GM19455 (cell line): ENCODE measurements around the gene OR5AU1.

Experiments
- ATAC-seq: cut with Tn5 transposase; IDR thresholded peaks from one replicate; pipeline ENCODE4 v1.9.1; 2021; ENCODE audit not compliant: unreplicated experiment

The OR5AU1 gene

DNA sequence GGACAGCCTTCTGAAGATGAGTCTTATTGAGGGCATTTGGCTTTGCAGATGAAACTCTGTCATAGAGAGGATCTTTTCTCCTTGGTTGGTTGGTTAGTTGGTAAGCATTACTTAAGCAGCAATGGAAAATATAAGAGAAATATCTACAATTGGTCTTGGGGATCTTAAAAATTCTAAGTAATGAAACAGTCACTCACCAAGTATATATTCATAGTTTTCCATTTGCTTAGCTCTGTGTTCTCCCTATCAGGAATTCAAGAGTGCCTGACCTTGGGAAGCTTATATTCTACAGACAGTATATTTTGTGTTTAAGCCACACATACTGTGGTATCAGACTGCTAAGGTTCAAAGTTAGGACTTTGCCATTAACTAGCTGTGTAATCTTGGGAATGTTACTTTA, at the start of gene OR5AU1:
Gene OR5AU1, minus strand, starts transcription at position 101 of the 400 bp plus-strand sequence. CDS start 191 bp downstream, outside the sequence.
- no peak for ATAC-seq

DNA sequence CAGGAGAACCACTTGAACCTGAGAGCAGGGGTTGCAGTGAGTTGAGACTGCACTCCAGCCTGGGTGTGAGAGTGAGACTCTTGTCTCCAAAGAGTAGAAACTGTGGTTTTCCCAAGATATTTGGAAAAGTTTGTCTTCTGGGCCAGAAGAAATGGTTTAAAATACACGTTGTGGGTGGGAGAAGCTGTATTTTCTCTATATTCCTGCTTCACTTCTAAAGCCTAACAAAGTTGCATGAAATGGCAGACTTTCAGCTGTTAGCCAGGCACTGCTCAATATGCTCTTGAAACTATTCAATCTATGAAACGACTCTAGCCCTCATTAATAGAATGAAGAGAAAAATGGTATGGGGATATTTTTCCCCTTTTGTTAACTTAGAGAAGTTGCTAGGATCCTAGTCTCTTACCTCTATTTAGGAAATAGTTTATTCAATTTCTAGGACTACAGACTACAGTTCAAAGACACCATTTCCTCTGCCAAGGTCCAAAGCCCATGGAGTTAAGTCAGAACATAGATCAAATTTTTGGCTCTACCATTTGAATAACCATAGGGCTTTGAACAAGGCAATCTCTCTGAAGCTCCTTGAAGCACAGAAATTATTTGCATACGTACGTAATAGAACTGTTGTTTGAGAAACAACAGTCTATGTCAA, 49.3 kb upstream of the OR5AU1 start:
- ATAC-seq: no peak

DNA sequence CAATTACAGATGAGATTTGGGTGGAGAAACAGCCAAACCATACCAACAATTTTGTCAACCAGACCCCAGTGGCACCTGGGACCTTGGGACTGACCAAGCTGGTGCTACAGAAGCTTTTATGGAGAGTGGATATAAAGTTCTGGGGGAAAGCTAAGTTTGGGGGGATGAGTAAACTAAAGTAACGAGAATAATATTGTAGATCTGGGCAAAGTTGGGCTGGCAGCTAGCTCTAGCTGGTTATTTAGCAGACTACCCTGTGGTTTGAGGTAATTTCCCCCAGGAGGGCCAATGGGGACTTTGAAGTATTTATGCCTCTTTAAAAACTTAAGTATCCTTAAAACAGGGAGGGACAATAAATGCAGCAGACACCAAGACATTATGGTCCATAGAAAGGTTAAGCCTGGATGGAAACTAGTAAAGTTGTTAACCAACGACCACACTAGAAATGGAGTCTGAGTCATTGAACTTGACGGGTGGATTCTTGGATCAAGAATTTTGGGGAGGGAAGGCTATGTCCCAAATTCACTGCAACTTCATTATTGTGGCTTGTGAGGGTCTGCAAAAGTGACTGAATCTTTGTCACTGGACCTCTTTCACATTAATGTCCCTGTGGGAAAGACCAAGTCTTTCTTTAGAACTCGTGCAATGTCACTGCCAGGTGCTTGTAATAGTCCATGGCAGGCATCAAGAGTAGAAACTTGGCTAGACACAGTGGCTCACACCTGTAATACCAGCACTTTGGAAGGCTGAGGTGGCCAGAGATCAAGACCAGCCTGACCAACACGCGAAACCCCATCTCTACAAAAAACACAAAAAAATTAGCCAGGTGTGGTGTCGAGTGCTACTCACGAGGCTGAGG, 48.5 kb upstream of the OR5AU1 start:
- no peak for ATAC-seq

DNA sequence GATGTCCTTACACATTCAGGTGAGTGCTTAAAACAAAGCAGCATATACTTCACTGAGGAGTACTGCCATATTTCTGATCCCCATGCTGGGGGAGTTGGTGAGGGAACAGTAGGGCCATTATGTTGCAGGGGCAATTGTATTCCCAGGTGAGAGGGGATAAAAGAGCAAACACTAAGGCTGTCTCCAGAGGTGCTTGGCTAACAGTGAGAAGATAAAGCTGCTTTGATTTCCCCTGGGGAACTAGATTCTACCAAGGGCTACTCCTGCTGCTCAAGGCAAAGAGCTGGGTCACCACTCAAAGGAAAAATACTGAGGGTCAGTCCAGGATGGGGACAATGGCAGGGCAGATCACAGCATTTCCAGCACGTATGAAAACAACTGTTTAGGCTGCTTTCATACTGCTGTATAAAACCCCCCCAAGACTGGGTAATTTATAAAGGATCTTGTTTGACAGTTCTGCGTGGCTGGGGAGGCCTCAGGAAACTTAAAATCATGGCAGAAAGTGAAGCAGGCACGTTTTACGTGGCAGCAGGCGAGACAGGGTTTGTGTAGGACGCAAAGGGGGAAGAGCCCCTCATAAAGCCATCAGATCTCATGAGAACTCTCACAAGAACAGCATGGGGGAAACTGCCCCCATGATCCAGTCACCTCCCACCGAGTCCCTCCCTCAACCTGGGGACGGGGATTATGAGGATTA, 47.8 kb upstream of the OR5AU1 start:
- no peak for ATAC-seq

DNA sequence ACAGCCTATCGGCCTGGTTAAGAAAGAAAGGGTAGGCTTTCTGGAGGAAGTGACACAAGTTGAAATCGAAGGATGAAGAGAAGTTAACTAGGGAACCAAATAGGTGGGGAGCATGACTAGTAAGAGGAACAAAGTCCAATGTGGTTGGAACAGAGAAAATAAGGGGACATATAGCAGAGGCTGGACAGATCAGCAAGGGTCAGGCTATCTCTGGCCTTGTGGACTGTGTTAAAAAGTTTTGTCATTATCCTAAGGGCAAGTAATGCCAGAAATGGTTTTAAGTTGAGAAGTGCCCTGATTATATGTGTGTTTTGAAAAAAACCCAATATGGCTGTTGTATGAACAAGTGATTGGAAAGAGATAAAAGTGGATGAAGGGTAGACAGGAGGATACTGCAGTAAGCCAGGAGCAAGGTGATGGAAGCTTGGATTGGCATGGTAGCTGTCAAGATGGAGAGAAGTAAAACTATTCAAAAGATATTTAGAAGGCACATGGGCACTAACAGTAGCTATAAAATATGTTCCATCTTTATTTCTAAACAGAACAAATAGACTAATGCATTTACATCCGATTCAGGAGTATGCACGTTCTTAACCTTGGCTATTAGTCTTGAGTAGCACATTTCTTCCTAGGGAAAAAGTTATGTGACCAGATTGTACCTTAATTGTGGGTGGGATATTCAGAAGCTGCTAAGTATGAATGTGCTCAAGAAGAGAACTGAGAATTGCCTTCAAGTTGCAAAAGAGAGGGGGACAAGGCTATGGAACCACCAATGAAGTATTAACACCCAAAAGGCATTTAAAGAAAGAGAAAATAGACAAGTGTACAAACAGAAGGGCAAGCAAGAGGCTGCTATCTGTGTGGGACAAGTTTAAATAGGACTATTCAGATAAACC, 46.8 kb upstream of the OR5AU1 start:
- ATAC-seq: no peak

DNA sequence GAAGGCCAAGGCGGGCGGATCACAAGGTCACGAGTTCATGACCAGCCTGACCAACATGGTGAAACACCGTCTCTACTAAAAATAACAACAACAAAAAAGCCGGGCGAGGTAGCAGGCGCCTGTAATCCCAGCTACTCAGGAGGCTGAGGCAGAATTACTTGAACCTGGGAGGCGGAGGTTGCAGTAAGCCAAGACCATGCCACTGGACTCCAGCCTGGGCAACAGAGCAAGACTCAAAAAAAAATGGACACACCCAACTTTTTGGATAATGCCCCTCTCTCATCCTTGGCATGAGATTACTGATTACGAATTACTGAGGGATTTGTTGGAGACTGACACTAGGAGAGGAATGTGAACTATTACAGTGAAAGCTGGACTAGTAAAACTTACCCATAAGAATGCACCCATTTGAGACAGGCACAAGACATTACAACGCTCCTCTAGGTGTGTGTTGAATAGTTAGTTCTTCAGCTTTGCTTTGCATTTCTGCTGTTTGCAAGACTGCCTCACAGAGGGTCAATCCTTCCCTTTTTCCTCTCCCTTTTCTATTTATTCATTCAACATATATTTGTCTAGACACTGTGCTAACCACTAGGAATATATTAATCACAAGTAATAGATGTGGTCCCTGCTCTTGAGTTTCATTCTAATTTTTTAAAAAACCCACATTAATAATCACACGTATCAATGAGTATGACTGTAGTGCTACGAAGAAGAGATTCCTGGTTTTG, 46.0 kb upstream of the OR5AU1 start:
- no peak for ATAC-seq

DNA sequence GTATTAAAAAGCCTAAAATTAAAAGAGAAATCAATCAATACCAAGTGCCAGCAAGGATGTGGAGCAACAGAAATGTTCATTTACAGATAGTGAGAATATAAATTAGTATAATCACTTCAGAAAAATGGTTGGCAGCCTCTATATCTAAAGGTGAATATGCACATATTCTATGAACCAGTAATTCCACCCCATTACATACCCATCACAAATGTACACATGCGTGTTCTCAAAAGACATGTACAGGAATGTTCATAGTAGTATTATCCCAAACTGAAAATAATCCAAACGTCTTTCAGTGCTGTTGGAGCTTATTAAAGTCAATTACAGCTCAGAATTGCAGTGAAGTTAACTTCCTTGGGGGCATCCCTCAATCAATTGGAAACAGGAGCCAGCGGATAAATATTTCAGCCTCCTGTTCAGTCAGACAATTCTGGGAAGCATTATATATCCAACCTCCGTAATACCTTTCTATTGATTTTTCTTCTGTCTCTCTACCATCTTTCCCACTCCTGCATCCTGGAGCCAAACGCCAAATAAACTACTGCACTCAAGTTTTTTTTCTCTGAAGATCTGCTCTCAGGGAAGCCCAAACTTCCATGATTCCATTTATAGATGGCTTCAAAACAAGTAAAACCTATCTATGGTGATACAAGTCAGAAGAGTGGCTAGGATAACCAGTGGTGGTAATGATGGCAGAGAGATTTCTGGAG, 45.0 kb upstream of the OR5AU1 start:
- ATAC-seq: no peak

DNA sequence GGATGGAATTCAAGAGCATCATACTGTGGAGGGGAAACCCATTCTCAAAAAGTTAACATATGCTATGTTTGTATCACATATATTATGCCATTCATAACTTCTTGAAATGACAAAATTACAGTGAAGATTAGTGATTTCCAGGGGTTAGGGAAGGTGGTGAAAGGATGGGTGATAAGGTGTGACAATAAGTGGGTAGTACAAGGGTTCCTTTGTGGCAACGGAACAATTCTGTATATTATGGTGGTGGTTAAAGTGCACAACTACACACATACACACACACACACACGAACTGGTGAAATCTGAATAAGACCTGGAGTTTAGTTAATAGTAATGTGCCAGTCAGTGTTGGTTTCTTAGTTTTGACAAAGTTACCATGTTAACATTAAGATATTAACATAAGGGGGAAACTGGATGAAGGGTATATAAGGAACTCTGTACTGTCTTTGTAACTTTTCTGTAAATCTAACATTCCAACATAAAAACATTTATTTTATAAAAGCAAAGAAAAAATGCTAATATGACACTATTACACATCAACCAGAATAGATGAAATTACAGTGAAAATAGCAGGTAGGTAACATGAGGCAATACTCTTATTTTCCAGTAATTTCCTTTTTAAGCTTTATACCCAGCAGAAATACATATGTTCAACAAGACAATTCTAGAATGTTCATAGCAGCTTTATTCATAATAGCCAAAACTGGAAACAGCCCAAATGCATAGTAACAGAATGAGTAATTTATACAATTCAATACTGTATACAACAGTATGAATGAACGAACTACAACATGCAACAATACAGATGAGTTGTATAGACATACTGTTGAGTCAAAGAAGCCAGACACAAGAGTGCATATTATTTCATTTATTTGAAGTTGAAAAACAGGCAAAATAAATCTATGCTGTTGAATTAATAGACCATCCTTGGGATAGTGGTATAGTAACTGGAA, 44.0 kb upstream of the OR5AU1 start:
- ATAC-seq: no peak

DNA sequence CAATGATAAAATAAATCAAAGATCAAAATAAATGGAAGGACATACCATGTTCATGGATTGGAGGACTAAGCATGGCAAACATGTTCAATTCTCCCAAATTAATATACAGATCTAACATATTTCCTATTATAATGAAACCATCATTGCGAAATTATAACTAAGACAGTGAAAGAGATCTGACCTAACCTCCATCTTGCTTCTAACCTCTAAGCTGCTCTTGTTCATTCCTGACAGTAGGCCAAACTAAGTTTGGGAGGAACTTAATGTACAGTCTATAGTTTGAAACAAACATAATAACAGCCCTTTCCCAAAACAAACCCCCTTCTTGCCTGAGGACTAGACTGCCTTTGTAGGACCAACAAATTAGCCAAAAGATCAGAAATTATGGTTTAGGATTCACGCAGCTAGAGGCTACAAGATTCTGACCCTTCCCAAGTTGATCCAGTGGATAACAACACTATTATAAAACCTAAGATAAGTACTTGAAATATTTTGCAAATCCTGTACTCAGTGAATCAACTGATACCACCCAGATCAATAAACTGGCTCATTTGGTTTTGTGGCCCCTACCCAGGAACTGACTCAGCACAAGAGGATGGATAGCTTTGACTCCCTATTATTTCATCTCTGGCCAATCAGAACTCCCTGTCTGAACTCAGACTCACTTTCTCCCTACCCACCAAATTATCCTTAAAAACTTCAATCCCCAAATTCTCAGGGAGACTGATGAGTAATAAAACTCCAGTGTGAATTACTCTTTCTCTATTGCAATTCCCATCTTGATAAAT, 41.7 kb upstream of the OR5AU1 start:
- no peak for ATAC-seq

DNA sequence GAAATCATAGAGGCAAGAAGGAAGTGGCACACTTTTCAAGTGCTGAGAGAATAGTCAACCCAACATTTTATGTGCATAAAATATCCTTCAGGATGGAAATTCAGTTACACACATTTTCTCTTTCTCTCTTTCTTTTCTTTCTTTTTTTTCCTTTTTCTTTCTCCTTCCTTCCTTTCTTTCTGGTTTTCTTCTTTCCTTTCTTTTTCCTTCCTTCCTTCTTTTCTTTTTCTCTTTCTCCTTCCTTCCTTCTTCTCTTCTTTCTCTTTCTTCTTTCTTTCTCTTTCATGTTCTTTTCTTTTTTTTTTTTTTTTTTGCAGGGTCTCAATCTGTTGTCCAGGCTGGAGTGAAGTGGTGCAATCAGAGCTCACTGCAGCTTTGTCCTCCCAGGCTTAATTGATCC, 38.7 kb upstream of the OR5AU1 start:
- no peak for ATAC-seq

DNA sequence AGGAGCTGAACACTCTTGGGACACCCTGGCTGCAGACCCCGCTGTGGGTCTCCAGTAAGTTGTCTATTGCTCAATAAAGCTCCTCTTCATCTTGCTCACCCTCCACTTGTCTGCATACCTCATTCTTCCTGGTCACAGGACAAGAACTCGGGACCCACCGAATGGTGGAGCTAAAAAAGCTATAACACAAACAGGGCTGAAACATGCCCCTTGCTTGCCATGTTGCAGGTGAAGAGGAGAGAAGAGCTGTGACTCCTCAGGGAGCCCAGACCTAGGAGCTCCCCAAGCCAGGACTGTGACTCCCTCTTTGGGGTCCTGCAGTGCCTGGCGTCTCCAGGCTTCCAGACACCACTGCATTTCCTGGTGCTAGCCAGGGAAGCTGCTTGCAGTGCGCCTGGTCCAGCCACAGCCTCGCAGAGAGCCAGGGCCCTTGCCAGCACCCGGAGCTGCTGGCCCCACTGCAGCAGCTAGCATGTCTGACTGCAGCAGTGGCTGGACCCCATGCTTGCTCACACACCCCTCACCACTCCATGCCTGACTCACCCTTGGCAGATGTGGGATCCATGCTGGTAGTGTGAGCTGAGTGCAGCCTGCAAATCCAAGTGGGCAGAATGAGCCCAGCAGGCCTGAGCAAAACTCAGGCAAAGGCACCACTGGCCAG, 37.1 kb upstream of the OR5AU1 start:
- no peak for ATAC-seq

DNA sequence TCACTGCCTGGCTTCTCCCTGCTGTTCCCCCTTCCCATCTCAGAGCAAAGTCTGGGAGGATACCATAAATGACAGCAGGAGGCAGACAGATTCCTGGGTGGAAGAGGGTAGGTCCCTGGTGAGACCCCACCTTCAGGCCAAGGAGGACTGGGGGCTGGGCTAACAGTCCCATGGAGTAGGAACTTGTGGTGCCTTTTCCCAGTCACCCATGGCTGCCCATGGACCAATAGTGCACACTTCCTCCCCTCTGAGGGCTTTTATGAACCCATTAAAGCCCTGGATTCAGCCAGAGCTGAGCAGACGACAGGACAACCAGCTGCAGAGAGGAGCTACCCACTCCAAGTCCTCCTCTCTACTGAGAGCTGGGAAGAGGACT, 36.6 kb upstream of the OR5AU1 start:
- ATAC-seq: no peak

DNA sequence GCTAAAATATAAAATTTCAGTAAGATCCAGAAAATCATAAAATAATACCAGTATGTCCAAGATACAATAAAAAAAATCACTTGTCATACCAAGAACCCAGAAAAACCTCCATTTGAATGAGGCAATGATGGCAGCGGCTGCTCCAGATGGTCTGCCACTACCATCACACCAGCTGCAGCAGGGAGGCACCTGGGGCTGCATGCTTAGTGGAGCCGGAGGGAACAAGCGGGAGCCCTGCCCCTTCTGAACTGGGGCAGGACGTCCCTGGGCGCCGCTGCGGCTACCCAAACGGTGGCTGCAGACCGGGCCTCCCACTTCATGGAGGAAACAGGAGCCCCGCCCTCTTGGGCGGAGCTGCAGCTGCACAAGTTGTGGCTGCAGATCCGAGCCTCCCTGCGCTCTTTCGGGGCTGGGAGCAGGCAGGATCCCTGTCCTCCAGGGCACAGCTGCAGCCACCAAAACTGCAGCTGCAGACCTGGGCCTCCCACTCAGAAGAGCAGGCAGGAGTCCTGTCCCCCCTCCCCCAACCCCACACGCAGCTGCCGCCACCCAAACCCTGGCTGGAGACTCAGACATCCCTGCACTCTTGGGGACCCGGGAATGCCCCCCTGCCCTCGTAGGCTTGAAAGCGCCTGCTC, 36.1 kb upstream of the OR5AU1 start:
- ATAC-seq: no peak

DNA sequence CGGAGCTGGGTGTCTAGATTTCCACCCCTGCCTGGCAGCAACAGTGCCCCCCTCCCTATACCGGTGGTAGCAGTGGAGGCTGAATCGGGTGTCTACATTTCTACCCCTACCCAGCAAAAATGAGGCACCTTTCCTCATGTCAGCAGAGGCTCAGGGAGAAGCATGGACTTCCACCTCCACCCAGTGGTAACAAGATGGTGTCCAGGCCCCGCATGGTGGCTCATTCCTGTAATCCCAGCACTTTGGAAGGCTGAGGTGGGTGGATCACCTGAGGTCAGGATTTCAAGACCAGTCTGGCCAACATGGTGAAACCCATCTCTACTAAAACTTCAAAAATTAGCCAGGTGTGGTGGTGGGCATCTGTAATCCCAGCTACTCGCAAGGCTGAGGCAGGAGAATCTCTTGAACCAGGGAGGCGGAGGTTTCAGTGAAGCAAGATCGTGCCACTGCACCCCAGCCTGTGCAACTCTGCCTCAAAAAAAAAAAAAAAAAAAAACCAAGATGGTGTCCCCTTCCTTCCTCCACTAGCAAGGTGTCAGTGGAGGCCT, 35.5 kb upstream of the OR5AU1 start:
- no peak for ATAC-seq

DNA sequence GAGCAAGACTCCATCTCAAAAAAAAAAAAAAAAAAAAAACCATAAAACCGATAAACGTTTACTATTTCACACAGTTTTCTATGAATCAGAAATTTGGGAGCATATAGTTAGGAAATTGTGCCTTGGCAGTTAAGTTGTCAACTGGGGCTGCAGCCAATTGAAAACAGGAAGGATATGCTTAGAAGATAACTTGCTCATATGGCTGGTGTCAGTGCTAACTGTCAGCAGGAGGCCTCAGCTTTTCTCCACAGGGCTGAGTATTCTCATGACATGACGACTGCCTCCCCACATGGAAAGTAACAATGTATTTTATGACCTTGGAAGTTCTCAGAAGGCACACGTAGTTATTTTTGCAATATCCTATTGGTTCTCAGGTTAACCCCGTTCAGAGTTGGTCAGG, 29.6 kb upstream of the OR5AU1 start:
- no peak for ATAC-seq

DNA sequence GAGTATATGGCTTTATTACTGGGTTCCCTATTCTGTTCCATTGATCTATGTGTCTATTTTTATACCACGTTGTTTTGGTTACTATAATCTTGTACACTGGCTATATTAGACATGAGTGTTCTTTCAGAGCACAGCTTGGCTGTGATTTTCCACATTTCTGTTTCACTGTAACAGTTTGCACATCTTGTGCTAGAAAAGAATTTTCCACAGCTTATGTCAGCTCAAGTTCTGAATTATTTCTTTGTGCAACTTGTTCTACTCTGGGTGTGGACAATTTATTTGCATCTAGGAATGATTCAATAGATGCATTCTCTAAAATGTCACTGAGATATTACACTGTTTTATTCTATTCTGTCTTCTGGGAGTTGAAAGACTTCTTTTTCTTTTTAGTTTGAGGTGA, 28.4 kb upstream of the OR5AU1 start:
- no peak for ATAC-seq
